Measurements from ENCODE around the gene NEO1.
A peak's percentile ranks its signal among the peaks of the same experiment; 100 is the strongest.
"Not testable (repeated sequence)": the region's sequence is repeated elsewhere in the genome, so short reads cannot be mapped to it uniquely, and the experiment has no call there.

Gene NEO1

GRCh38 chr15:73273181-73274002 lies 221.1 kb downstream of the NEO1 start:
- peak in 4 of 5 donors; percentile 7 to 37 (median 26) for DNase-seq

DNA sequence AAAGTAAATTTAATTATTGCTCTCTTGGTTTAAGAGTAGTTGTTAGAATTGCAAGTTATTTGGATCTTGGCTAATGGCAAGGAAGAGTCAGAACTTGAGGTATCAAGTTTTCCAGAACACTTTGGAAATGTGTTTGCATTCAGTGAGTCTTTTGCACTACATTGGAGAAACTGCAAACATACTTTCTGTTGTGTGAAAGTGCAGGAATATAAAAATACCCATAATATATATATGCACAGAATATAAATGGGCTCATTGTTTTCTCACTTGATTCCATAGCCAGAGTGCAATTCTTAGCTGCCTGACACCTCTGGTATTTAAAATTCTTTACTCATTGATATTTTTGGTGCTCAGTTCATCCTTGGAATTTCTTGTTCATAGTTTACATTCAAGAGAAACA lies 223.6 kb downstream of the NEO1 start:
- DNase-seq = no peak

DNA sequence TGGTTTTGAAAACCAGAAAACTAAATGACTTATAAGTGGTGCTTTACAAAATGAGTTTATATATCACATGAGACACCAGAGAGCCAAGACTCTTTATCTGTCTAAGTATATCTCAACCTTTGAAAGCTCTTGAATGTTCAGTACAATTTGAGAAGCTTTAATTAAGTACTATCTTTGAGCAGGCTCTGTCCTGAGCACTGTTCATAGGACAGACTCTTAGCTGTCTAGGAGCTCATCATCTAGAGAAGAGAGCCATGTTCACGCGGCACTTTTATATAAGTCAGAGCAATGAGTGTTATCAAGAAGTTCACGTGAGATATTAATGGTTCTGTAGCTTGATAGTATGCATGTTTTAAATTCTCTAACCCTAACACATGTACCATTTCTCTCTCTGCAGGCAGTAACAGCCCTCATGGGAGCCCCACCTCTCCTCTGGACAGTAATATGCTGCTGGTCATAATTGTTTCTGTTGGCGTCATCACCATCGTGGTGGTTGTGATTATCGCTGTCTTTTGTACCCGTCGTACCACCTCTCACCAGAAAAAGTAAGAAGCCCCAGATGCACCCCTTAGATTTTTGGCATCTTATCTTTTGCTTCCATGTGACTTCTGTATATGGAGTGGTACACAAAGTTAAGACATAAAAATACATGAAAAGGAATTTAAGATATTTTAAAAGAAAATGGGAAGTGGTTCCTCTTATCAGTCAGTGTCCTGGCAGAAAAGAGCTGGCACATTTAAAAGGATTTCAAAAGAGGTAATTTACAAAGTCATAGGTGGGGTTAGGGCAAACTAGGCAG lies 230.5 kb downstream of the NEO1 start:
- no peak for DNase-seq

DNA sequence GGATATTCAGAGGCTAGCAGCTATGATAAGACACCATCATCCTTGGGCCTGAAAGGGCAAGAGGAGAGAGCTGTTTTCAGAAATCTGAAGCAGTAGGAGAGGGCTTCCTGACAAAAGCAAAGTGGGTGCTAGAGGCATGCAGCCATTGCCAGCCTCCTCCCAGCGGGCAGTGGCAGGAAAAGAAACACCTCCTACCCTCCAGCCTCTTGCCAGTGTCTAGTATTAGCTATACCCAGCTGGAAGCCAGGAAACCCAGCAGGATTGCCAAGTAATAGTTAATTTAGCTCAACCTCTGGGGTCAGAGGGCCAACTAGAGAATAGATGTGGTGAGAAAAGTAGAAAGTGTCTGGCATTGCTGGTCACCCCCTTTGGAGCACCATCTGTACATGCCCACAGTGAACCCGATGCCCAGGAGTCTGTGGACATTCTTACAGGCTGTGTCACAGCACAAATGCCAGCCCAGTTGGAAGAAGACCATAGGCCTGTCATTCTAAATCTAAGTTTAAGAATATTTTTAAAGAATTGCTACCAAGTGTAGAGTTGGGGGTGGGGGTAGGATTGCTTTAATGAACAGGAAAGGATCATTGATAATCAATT lies 231.2 kb downstream of the NEO1 start:
- DNase-seq = no peak

- no peak for DNase-seq
Observed at GRCh38 chr15:73284090-73284716, 231.9 kb downstream of the NEO1 start.

DNA sequence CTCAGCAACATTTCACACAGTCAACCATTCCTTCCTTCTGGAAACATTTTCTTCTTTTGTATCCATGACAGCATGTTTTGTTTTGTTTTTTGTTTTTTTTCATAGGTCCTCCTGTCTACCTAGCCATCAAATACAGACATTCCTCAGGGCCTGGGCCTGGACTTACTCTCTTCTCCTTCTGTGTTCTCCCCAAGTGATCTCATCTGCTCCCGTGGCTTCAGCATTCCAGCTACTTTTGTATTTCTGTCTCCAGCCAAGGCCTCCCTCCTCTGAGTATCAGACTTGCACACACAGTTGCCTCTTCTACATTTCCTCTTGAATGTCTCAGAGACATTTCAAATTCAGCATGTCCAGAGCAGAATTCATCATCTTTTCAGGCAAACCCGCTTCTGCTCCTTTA lies 234.0 kb downstream of the NEO1 start:
- no peak for DNase-seq

- no peak for DNase-seq
Observed at GRCh38 chr15:73287019-73287418, 234.8 kb downstream of the NEO1 start.

- no peak for DNase-seq
Observed at GRCh38 chr15:73291441-73291840, 239.2 kb downstream of the NEO1 start.

DNA sequence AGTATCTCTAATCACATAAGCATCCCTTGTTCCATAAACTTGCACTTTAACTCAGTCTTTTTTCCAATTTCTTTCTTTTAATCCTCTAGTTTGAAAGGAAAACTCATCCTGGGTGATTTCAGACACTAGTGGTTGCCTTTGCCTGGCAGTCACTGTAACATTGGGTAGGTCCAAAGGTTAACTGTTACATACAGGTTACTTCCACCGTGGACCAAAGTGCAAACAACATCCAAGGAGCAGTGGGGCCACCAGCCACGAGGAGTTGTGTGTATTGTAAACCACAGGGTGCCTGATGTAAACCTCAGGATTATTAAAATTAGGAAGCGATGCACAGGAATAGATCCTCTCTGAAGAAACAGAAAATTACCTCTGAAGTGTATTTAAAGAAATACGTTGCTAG lies 241.5 kb downstream of the NEO1 start:
- no peak for DNase-seq

DNA sequence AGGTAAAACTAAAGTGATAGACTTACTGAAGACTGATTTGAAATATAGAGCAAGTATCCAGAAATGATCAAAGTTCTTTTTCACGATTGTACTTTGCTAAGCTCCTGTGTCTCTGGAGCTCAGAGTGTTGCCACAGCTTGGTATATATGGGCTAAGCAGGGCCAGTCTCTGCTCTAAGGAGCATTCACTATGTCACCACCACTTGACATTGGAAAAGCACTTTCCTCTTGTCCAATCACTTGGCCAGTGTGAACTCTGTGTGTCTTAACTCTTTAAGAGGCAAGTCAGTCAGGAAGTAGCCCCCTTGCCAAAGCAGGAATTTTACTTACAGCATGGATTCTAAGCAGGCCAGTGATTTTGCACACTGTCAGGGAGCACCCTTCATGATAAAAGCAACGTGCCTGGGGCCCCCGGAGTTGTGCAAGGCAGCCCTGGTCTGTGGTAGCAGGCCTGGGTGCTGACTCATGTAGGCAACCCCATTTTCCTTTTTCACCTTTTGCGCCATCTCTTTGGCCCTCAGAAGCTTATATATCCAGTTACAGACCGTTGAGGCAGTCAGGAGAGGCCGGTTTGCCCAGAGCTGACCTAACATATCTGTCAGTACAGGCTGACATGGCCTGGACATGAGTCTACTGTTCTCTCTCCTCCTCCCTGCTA lies 243.5 kb downstream of the NEO1 start:
- DNase-seq = no peak

DNA sequence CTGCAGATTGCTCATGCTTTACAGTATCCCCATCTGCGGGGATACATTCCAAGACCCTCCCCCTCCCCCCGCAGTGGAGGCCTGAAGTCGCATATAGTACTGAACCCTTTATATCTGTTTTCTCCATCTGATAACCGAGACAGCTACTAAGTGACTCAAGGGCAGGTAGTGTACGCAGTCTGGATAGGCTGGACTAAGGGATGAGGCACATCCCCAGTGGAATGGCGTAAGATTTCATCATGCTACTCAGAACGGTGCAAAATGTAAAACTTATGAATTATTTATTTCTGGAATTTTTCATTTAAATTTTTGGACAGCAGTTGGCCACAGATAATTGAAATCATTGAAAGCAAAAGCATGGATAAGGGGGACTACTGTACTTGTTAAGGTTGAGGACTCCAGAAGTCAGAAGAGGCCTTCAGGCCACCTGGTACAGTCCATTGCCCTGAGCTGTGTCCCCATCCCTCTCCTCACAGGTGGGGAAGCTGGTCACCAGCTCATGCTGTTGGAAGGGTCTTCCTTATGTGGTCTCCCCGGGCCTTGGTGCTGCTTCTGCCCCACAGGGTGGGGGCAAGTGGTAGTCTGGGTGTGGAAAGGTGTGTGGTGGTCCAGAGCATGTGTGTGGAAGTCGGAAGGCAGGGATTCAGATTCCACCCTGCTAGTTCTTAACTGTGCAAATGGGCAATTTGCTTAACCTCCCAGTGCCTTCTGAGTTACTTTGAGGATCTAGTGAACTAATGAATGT lies 244.5 kb downstream of the NEO1 start:
- DNase-seq = no peak

DNA sequence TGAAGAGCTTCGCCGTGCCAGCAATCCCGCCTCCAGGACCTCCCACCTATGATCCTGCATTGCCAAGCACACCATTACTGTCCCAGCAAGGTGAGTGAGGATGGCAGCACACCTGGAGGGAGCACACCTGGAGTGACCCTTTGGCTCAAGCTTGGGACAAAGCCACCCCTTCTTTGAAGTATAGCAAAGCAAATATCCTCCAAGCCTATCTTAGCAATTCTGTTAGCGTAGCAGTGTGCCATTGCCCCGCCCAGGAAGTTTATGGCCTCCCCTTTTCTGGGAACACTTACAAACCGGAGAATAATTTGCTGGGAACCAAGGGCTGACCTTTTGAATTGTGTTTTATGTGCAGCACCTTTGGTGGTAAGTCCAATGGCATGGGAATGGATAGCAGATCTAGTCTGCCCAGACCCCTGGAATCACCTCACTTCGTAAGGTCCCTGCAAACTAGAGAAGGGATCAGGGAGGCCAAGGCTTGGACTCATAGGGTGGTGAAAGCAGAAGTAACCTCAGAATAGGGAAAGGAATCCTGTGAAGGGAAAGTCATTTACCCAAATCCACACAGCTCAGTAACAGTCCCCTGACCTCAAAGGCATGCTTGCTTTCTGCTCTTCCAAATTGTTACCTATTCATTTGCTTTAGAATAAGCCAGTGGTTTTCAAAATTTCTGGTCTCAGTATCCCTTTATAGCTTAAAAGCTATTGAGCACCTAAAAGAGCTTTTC lies 246.4 kb downstream of the NEO1 start:
- DNase-seq = no peak

GRCh38 chr15:73300286-73300685 lies 248.0 kb downstream of the NEO1 start:
- DNase-seq = not testable (repeated sequence)

GRCh38 chr15:73303636-73304035 lies 251.4 kb downstream of the NEO1 start:
- DNase-seq = no peak

DNA sequence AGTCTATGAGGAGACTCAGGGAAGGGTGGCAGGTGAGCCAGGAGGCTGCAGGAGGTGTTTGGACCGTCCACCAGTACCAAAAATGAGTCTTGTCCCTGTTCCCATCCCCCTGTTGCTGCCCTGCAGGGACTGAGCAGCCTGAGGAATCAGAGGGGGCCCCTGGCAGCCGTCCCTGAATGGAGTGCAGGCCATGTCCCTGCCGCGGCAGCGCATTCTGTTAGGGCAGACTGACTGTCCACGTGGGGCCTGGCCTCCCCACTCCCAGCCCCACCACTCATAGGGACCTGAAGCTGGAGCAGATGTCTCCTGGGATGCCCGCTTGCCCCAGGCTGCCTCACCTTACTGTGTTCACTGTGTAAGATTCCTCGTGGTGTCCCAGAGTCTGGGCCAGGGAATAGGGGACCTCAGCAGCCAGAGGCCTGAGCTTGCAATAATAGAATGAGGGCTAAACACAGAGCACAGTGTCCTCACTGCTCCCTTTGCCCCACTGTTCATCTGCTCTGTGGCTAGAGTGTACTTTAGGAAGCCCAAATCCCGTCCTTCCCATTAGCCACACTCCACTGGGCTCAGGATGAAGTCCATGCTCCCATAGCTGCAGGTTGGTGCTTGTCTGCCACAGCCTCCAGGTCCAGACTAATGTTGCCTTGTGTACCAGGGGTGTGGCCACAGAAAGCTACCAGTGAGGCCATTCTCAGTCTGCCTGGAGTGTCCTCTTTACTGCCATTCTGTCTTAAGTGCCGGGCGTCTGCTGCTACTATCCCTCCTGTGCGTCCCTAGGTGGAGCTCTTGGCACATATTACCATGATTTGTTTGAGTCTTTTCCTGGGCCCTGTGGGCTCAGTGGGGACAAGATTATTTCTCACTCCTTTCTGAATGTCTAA lies 253.3 kb downstream of the NEO1 start:
- DNase-seq = peak in 1 of 5 donors; percentile 28

DNA sequence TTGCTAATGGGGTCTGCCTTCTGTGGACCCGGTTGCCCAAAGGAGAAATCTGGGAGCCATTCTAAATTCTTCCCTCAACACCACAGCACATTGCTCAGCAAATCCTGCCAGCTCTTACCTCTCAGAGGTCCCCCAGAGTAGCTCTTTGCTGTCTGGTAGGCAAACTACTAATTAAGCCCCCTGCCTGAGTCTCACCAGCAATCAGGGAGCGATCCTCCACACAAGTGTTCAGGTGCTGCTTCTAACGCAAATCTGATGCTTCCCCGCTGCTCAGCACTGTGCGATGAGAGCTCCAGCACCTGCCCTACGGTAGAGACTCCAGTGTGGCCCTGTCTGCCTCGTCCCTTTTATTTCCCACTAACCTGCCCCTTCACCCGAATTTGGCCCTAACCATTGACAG lies 256.0 kb downstream of the NEO1 start:
- DNase-seq = no peak

- DNase-seq = no peak
Observed at GRCh38 chr15:73313861-73314260, 261.6 kb downstream of the NEO1 start.

- DNase-seq = no peak
Observed at GRCh38 chr15:73317651-73318462, 265.6 kb downstream of the NEO1 start.
